ENCODE measurements around the gene DDC.

- TF ChIP-seq, protein P1, sequence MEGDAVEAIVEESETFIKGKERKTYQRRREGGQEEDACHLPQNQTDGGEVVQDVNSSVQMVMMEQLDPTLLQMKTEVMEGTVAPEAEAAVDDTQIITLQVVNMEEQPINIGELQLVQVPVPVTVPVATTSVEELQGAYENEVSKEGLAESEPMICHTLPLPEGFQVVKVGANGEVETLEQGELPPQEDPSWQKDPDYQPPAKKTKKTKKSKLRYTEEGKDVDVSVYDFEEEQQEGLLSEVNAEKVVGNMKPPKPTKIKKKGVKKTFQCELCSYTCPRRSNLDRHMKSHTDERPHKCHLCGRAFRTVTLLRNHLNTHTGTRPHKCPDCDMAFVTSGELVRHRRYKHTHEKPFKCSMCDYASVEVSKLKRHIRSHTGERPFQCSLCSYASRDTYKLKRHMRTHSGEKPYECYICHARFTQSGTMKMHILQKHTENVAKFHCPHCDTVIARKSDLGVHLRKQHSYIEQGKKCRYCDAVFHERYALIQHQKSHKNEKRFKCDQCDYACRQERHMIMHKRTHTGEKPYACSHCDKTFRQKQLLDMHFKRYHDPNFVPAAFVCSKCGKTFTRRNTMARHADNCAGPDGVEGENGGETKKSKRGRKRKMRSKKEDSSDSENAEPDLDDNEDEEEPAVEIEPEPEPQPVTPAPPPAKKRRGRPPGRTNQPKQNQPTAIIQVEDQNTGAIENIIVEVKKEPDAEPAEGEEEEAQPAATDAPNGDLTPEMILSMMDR (IDR thresholded peaks at IDR 0.05): no peak
- TF ChIP-seq EP300 (IDR thresholded peaks at IDR 0.05; ENCODE audit: low read depth) (no peak), POLR2A (IDR thresholded peaks at IDR 0.05) (no peak), POLR2AphosphoS5 (IDR thresholded peaks at IDR 0.05) (no peak)
Observed at GRCh38 chr7:50554431-50555322, 10.5 kb downstream of the DDC start.
